ENCODE measurements around the gene EIF5. TPM values are rescaled to one million over a fixed set of nuclear protein-coding genes. Genes with fewer than 3 reads are reported as not detected.

EIF5 gene
- total and polyA plus RNA-seq, 2 of the 8 experiments (the other 6 are each of a cell fraction or from before 2014, with no cell fraction given) = 179 to 323 TPM

GRCh38 chr14:103286460-103286859 is 47.6 kb upstream of the EIF5 start (continued):
- no peak for TF ChIP-seq CHD7 (IDR thresholded peaks at IDR 0.05; ENCODE audit: insufficient replicate concordance, low read length)
- no peak for TF ChIP-seq BCL11A (IDR thresholded peaks at IDR 0.05; ENCODE audit: low read depth in 2 of 2, low read length in 2 of 2)
- TF ChIP-seq NANOG (IDR thresholded peaks at IDR 0.05; ENCODE audit: insufficient read depth, low read depth, low read length, poor library complexity, severe bottlenecking) = no peak
- no peak for TF ChIP-seq SIX5 (IDR thresholded peaks at IDR 0.05; ENCODE audit: low read depth, low read length)
